GM18507 (cell line): ENCODE data around the gene LHFPL4.
"Not testable (repeated sequence)": the region's sequence is repeated elsewhere in the genome, so short reads cannot be mapped to it uniquely, and the experiment has no call there.

Source experiments
- DNase-seq: peaks from one replicate; pipeline ENCODE4 v3.0.0; 2011; ENCODE audit warnings: low read depth; ENCODE audit not compliant: insufficient read length; ENCODE audit errors: extremely low spot score
- FAIRE-seq: peaks from 2 replicates; lab custom pipeline; 2011; peaks lifted over from hg19 to GRCh38; lab: Jason Lieb, UNC

LHFPL4 gene

GRCh38 chr3:9553021-9553947, at the start of gene LHFPL4:
Gene LHFPL4, minus strand, starts transcription at chr3:9553822. Its CDS starts 1,143 bp downstream, at chr3:9552679.
- DNase-seq (no peak), FAIRE-seq (no peak)

GRCh38 chr3:9602620-9603019, 49.0 kb upstream of the LHFPL4 start:
- no peak for DNase-seq
- FAIRE-seq, result no peak

- not testable (repeated sequence) for DNase-seq, FAIRE-seq
Measured at GRCh38 chr3:9601006-9601581, 47.5 kb upstream of the LHFPL4 start.

- FAIRE-seq (no peak), DNase-seq (no peak)
Measured at GRCh38 chr3:9600597-9600996, 47.0 kb upstream of the LHFPL4 start.

GRCh38 chr3:9598783-9599387, 45.3 kb upstream of the LHFPL4 start:
- DNase-seq (no peak), FAIRE-seq (no peak)

GRCh38 chr3:9595877-9596276, 42.3 kb upstream of the LHFPL4 start:
- FAIRE-seq (no peak), DNase-seq (no peak)

- not testable (repeated sequence) for DNase-seq, FAIRE-seq
Measured at GRCh38 chr3:9591781-9592180, 38.2 kb upstream of the LHFPL4 start.

- FAIRE-seq (no peak), DNase-seq (no peak)
Measured at GRCh38 chr3:9590282-9590791, 36.7 kb upstream of the LHFPL4 start.

- DNase-seq, result no peak
- FAIRE-seq, result no peak
Measured at GRCh38 chr3:9583792-9584191, 30.2 kb upstream of the LHFPL4 start.

- no peak for FAIRE-seq
- no peak for DNase-seq
Measured at GRCh38 chr3:9583371-9583770, 29.7 kb upstream of the LHFPL4 start.

GRCh38 chr3:9582332-9582731, 28.7 kb upstream of the LHFPL4 start:
- no peak for FAIRE-seq
- DNase-seq, result no peak

GRCh38 chr3:9581742-9582141, 28.1 kb upstream of the LHFPL4 start:
- no peak for FAIRE-seq
- DNase-seq, result no peak

GRCh38 chr3:9569054-9569453, 15.4 kb upstream of the LHFPL4 start:
- FAIRE-seq (no peak), DNase-seq (no peak)

- FAIRE-seq, result no peak
- no peak for DNase-seq
Measured at GRCh38 chr3:9565316-9565715, 11.7 kb upstream of the LHFPL4 start.

GRCh38 chr3:9563851-9564250, 10.2 kb upstream of the LHFPL4 start:
- FAIRE-seq, result no peak
- DNase-seq, result no peak

- not testable (repeated sequence) for FAIRE-seq, DNase-seq
Measured at GRCh38 chr3:9560056-9560455, 6.4 kb upstream of the LHFPL4 start.

- FAIRE-seq (no peak), DNase-seq (no peak)
Measured at GRCh38 chr3:9553948-9554513, 409 bp upstream of the LHFPL4 start.

GRCh38 chr3:9552252-9552999, 1.2 kb downstream of the LHFPL4 start:
- no peak for DNase-seq
- no peak for FAIRE-seq

GRCh38 chr3:9550999-9551398, 2.6 kb downstream of the LHFPL4 start:
- FAIRE-seq (no peak), DNase-seq (no peak)
